GM12891 (cell line): ENCODE data around the gene UBASH3A.

Experiments used
- POLR2A ChIP-seq: IDR thresholded peaks from 2 replicates; pipeline ENCODE4 v1.6.1; 2011; ENCODE audit warnings: low read depth, low read length, control low read depth
- POU2F2 ChIP-seq: IDR thresholded peaks from 2 replicates; pipeline ENCODE4 v1.6.1; 2011; ENCODE audit warnings: low read depth, mild to moderate bottlenecking, control low read depth, low read length, moderate library complexity
- SPI1 ChIP-seq: IDR thresholded peaks from 2 replicates; pipeline ENCODE4 v1.6.1; 2011; ENCODE audit warnings: low read depth, low read length, control low read depth
- TAF1 ChIP-seq: IDR thresholded peaks from 2 replicates; pipeline ENCODE4 v1.6.1; 2011; ENCODE audit warnings: low read depth, low read length, control low read depth

DNA sequence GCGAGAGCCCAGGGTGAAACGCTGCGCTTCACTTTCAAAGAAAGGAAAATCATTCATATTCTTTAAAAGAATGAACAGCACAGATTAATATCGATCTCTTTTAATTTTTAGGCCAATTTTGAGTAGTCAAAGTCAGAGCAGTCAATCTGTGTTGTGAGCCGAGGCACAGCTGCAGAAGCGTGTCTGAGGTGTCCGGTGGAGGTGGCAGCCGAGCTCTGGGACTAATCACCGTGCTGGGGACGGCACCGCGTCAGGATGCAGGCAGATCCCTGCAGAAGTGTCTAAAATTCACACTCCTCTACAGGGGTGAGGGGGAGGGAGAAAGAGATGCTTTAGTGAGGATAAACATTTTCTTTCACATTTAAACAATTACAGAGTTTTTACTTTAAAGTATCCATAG, 41.5 kb upstream of the UBASH3A start:
- TF ChIP-seq POLR2A (no peak), TAF1 (no peak), POU2F2 (no peak), SPI1 (no peak)
